Mucosa of gallbladder (tissue), 1 donor: ENCODE measurements around the gene LRFN2. TPM values are rescaled to one million over a fixed set of nuclear protein-coding genes. Genes with fewer than 3 reads are reported as not detected.
A peak's percentile ranks its signal among the peaks of the same experiment; 100 is the strongest.

ENCODE experiments used
- DNase-seq: peaks from one replicate; pipeline ENCODE4 v3.0.0-alpha.2; 2020; ENCODE audit warnings: low spot score
- total RNA-seq: library from RNA; stranded (reverse); gene quantifications from one replicate; pipeline ENCODE4 v1.2.1, GENCODE V29; 2021
- donor health status: DM: no; HTN: no; CAD: no.

Gene LRFN2
- total RNA-seq, 1 donor from 2014 or later, result not detected

GRCh38 chr6:40400738-40401137 lies 186.4 kb downstream of the LRFN2 start:
- DNase-seq, result no peak

GRCh38 chr6:40399888-40400457 lies 187.2 kb downstream of the LRFN2 start:
- peak; percentile 15 for DNase-seq

DNA sequence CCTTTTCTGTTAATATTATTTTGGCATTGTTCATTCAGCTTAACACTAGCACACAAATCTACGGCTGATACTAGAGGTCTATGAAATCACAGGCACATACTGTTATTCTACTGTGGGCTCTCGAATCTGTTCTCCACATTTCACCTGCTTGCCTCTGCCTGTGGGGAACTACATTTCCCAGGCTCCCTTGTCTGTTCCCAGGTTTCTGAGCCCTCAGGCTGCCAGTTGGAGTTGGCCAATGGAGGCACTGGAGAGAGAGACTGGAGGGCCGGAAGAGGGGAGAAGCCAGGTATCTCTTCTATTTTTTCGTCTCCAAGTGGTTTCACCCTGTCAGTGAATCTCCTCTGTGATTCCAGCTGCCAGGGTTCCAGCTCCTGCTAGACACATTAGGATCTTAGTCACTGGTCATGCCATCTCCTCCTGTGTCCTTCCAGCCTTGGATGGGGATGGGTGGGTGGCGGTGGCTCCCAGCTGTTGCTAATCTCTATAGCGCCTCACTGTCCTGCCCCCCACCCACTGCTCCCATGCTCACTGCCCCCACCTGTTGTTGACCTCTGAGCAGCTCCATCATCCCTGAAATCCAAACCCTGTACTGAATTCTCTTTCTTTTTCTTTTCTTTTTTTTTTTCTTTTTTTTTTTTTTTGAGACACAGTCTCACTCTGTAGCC lies 188.2 kb downstream of the LRFN2 start:
- no peak for DNase-seq

DNA sequence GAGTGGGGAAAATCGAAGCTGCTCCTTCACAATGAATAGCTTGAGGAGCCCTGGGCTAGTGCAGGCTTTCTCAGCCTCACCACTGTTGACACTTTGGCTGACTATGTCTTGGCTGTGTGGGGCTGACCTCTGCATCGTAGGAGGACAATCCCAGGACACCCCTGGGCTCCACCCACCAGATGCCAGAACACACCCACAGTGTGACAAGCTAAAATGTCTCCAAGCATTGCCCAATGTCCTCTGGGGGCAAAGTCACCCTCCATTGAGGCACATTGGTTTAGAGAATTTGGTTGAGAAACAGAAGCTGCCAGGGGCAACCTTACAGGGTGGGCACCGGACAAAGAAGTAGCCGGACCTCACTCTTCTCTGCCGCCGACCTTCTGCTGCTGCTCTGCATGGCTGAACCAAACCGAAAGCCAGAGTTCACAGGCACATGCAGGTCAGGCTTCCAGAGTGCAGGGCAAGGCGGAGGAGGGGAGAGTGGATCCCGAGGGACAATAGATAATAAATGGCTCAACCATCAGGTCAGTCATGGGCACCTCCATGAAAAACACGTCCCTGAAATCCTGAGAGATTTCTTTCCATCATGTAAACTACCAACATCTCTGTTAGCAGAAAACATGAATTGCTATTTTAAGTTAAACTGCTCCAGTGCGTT lies 189.0 kb downstream of the LRFN2 start:
- no peak for DNase-seq

GRCh38 chr6:40397287-40398033 lies 189.7 kb downstream of the LRFN2 start:
- no peak for DNase-seq

DNA sequence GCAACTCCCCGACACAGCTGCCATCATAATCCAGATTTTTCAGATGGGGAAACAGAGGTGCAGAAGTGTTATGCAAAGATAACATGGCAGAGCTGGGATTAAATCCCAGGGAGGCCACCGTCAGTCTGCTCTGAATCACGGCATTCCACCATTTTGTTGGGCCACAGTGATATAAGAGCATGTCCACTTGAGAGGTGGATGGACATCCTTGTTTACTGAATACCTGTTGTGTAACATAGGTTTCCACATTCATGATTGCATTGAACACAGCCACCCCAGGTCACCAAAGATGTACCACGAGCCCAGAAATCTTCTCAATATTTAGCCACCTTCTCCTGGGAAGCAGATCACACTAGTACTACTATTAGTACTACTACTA lies 191.5 kb downstream of the LRFN2 start:
- DNase-seq, result no peak

DNA sequence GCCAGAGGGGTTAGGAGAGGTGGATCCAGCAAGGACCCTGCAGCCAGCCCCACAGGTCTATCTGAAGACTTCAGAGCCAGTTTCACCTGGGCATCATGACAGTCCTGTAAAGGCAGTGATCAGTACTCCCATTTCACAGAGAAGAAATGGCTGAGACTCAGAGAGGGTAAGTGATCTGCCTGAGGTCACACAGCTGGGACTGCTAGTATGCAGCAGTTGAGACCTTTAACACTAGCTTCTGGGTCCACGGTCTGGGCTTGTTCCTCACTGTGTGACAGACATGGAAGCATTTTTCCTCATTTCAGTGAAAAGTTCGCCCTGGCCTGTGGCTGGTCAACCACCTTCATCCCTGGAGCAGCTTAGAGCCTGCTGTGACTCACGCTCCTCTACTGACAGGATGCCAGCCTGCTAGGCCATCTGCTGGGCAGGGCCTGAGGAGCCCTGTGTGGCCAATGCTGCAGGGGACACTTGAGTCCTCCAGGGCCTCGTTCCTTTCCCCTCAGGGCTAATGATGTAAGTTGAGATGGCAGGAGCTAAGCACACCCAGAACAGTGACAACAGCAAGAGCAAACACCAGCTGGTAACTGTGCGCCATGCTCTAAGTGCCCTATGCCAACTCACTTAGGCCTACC lies 192.0 kb downstream of the LRFN2 start:
- no peak for DNase-seq

DNA sequence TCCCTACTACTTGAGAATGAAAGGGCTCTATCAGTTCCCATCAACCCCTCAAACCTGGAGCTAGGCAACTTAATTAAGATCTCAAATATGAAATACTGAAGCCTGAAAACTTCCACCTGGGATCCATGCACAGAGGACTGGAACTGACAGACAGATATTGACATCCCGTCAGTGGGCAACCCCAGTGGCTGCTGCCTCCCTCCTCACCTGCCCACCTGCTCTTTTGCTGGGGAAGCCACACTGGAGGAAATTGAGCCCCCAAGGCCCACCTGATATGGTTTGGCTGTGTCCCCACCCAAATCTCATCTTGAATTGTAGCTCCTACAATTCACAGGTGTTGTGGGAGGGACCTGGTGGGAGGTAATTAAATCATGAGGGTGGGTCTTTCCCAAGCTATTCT lies 192.8 kb downstream of the LRFN2 start:
- DNase-seq, result no peak

- no peak for DNase-seq
Measured at GRCh38 chr6:40393641-40394040, 193.5 kb downstream of the LRFN2 start.

- no peak for DNase-seq
Measured at GRCh38 chr6:40392589-40392988, 194.6 kb downstream of the LRFN2 start.

GRCh38 chr6:40391851-40392517 lies 195.2 kb downstream of the LRFN2 start:
- DNase-seq, result no peak

GRCh38 chr6:40391086-40391485 lies 196.1 kb downstream of the LRFN2 start:
- no peak for DNase-seq

GRCh38 chr6:40390144-40390800 lies 196.9 kb downstream of the LRFN2 start:
- no peak for DNase-seq

DNA sequence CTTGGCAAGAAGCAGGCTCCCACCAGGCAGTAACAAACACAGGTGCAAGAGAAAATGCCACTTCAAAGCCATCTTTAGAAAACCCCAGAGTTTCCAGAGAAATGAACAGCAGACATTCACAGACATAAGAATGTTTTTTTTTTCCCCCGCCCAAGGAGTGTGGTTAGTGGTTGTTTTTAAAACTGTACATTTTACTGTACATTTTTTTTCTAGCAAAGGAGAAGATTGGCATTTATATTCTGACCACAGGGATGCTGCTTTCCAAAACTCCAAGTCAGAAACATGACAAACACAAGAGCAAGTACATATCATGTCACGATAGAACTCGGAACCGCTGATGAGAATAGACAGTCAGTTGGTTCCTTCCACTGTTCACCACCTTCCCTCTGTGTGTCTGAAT lies 197.9 kb downstream of the LRFN2 start:
- no peak for DNase-seq

- DNase-seq, result no peak
Measured at GRCh38 chr6:40387871-40388264, 199.3 kb downstream of the LRFN2 start.

GRCh38 chr6:40387127-40387870 lies 199.9 kb downstream of the LRFN2 start:
- no peak for DNase-seq

GRCh38 chr6:40386200-40386599 lies 201.0 kb downstream of the LRFN2 start:
- DNase-seq, result no peak

DNA sequence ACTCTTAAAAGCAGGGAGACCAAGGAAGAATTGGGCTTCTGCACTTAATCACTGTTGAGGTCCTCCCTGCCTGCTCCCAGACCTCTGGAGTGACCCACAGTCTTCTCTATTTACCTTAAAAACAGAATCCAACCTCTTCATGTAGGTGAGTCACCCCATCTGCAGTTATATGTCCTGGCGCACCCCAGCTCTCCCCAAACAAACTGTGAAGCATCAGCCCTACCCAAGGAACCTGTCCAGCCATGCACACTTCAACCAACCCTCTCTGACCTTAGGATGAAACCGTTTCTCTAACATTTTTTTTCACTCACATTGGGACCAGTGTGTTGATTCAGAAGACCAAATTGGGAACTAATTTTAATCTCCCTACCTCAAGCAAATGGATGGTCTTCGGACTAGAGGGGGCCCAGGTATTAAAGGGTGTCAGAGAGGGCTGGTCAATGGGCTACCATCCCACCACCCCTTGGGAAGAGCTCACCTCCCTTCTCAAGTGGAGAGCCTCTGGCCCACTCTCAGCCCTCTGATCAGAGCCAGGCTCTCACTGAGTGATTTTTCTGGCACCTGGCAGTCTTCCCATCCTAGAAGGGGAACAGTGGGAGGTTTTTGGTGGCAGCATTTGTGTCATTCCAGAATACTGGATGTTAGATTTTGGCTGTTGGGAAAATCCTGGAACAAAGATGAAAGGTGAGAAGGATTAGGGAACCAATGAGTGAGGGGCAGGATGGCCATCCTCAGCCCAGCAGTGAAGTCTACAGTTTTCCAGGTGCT lies 203.6 kb downstream of the LRFN2 start:
- no peak for DNase-seq

DNA sequence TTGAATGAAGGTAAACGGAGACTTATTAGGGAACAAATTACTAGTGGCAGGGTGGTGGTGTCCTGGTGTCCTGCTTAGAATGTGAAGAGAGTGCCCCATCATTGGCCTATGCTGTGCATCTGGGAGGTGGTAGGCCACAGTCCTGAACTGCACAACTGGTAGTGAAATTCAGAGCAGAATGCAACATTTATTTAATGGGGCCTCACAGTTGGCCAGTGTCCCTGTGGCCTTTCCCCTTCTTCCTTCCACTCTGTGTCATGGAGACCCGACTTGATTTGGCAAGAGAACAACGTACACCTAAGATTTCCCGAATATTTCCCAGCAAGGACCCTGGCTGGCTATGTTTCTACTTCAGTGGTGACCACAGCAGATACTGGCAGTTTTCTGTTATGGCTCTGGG lies 206.9 kb downstream of the LRFN2 start:
- no peak for DNase-seq

GRCh38 chr6:40379811-40380210 lies 207.4 kb downstream of the LRFN2 start:
- DNase-seq, result no peak
